Ectodermal cell (in vitro differentiated cells): ENCODE measurements around the gene FOXA2.

Experiments used
- H3K27ac ChIP-seq: 2 replicates; pipeline ENCODE4 v1.7.0; 2013; ENCODE audit warnings: mild to moderate bottlenecking, low read depth, low read length; ENCODE audit not compliant: insufficient read depth, poor library complexity, severe bottlenecking
- H3K27me3 ChIP-seq: 2 replicates; pipeline ENCODE4 v1.7.0; 2013; ENCODE audit warnings: mild to moderate bottlenecking, low read length; ENCODE audit not compliant: insufficient read depth, control insufficient read depth, poor library complexity, severe bottlenecking
- H3K36me3 ChIP-seq: one replicate; pipeline ENCODE4 v1.7.0; 2013; ENCODE audit warnings: low read length; ENCODE audit not compliant: control insufficient read depth, insufficient read depth
- H3K4me1 ChIP-seq: one replicate; pipeline ENCODE4 v1.7.0; 2013; ENCODE audit warnings: low read length; ENCODE audit not compliant: control insufficient read depth, insufficient read depth
- H3K4me3 ChIP-seq: 2 replicates; pipeline ENCODE4 v1.7.0; 2013; ENCODE audit warnings: low read depth, low read length, control low read depth; ENCODE audit not compliant: insufficient read depth
- H3K9me3 ChIP-seq: 2 replicates; pipeline ENCODE4 v1.7.0; 2013; ENCODE audit warnings: mild to moderate bottlenecking, low read length, moderate library complexity; ENCODE audit not compliant: control insufficient read depth
- WGBS, 2 experiments: methylation state at CpG; one replicate each; pipeline ENCODE4 v1.1.7; 2013; ENCODE audit warnings: missing lambda C conversion rate in 2 of 2; 5-methylcytosine and 5-hydroxymethylcytosine counted together

Gene FOXA2

GRCh38 chr20:22567944-22568871 lies 16.2 kb downstream of the FOXA2 start:
- no peak overlapping the region for H3K4me3 ChIP-seq
- peaks cover 100% of the 10 kb centered on the region for H3K27me3 ChIP-seq
- H3K27ac ChIP-seq = no peak overlapping the region
- WGBS, 2 experiments = 0 to 1% methylated on average over 57 of the region's 57 CpGs
- H3K36me3 ChIP-seq = no peaks in the 10 kb centered on the region
- no peaks in the 10 kb centered on the region for H3K9me3 ChIP-seq
- H3K4me1 ChIP-seq = peaks cover 35% of the 10 kb centered on the region

DNA sequence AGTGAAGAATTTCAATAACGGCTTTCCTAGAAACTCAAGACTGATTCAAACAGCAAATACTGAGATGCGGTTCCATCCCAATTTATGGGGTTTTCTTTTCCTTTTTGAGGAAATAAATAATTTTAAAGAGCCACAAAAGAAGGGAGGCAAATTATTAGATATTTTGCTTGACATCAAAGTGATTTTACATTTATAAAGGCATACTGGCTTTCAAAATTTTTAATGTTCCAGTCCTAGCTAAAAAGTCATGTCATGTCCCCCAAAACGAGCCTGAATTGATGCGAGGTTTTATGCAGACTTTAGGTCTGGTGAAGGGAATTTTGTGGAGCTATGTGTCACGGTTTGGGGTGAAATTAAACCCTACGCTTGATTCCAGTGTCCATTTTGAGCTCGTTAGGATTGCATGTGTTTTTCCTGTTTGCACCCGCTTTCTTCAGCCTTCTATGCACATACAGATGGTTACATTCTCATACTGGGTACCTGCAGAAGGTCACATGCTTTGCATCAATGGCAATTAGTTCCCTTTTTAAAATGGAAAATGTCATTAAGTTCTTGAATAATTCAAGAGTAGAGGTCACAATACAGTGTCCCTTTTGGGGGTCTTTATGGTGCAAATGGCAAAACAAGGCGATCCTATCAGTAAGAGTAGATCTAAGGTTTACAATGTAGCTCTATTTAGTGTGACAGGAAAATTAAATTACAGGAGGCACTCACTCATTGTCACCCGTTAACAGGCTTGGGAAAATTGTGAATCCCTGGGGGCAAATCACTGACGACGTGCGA lies 17.3 kb downstream of the FOXA2 start:
- H3K9me3 ChIP-seq = no peaks in the 10 kb centered on the region
- peaks cover 46% of the 10 kb centered on the region for H3K4me1 ChIP-seq
- no peak overlapping the region for H3K4me3 ChIP-seq
- H3K36me3 ChIP-seq = no peaks in the 10 kb centered on the region
- 3 to 8% methylated on average over 11 to 13 of the region's 13 CpGs for WGBS, 2 experiments
- H3K27me3 ChIP-seq = peaks cover 100% of the 10 kb centered on the region
- no peak overlapping the region for H3K27ac ChIP-seq

- 21 to 23% methylated on average over 6 to 7 of the region's 7 CpGs for WGBS, 2 experiments
- peaks cover 46% of the 10 kb centered on the region for H3K4me1 ChIP-seq
- H3K4me3 ChIP-seq = no peak overlapping the region
- peaks cover 100% of the 10 kb centered on the region for H3K27me3 ChIP-seq
- no peaks in the 10 kb centered on the region for H3K36me3 ChIP-seq
- no peak overlapping the region for H3K27ac ChIP-seq
- no peaks in the 10 kb centered on the region for H3K9me3 ChIP-seq
Observed at GRCh38 chr20:22563062-22563965, 21.1 kb downstream of the FOXA2 start.

- Histone ChIP-seq H3K9me3 (no peaks in the 10 kb centered on the region), H3K27ac (no peak overlapping the region), H3K4me1 (peaks cover 39% of the 10 kb centered on the region), H3K36me3 (no peaks in the 10 kb centered on the region), H3K27me3 (peaks cover 100% of the 10 kb centered on the region), H3K4me3 (no peak overlapping the region)
- WGBS, 2 experiments = 0 to 3% methylated on average over 4 of the region's 4 CpGs
Observed at GRCh38 chr20:22562620-22563019, 21.8 kb downstream of the FOXA2 start.

GRCh38 chr20:22561965-22562577 lies 22.3 kb downstream of the FOXA2 start:
- Histone ChIP-seq H3K27me3 (peaks cover 100% of the 10 kb centered on the region), H3K9me3 (no peaks in the 10 kb centered on the region), H3K36me3 (no peaks in the 10 kb centered on the region), H3K4me3 (no peak overlapping the region), H3K27ac (no peak overlapping the region), H3K4me1 (peaks cover 33% of the 10 kb centered on the region)
- WGBS, 2 experiments = 30 to 37% methylated on average over 9 of the region's 9 CpGs

DNA sequence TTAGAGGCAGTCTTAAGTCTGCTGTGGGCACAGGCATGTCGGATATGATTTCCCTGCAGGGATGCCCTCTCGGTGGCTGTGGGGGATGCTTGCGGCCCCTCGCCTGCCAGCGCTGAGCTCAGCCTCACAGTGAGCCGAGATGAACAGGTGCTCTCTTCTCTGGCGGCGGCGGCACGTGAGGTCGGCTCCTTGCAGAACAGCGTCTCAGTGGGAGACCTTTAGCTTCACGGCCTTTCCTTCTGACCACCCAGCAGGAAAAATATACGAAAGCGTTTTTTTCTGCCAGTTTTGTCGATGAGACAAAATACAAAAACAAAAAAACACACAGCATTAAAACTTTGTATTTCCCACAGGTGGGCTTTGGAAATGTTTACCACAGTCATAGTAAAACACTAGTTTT lies 23.6 kb downstream of the FOXA2 start:
- WGBS, 2 experiments = 1% methylated on average over 16 of the region's 16 CpGs
- Histone ChIP-seq H3K27ac (no peak overlapping the region), H3K27me3 (peaks cover 100% of the 10 kb centered on the region), H3K4me1 (peaks cover 31% of the 10 kb centered on the region), H3K9me3 (no peaks in the 10 kb centered on the region), H3K36me3 (no peaks in the 10 kb centered on the region), H3K4me3 (no peak overlapping the region)

DNA sequence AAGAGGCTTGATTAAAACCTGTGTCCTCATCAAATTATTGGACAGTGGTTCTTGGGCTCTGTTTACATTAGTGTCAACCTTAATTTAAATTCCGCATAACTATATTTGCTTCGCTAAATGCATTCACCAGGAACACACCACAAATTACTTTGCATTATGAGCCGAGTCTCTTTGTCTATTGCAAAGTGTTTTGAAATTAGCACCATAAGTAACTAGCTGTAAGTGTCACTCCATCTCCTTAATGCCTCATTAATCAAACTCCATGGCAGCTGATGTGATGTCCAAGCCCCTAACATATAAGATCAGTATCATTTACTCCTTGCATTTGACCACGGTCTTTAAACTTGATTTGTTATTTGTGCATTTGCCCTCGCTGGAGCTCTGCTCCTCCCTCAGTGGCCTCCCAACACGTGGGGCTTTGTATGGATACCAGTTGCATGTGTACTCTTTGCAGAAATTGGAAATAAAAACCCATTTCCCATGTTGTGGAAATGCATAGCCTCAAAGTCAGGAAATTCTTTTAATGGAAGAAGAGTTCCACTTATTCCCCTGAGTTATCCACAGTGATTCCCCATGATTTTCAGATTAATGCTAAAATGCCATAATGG lies 24.6 kb downstream of the FOXA2 start:
- Histone ChIP-seq H3K4me1 (peaks cover 31% of the 10 kb centered on the region), H3K27ac (no peak overlapping the region), H3K4me3 (no peak overlapping the region), H3K9me3 (no peaks in the 10 kb centered on the region), H3K27me3 (peaks cover 100% of the 10 kb centered on the region), H3K36me3 (no peaks in the 10 kb centered on the region)
- 47 to 49% methylated on average over 6 of the region's 6 CpGs for WGBS, 2 experiments

DNA sequence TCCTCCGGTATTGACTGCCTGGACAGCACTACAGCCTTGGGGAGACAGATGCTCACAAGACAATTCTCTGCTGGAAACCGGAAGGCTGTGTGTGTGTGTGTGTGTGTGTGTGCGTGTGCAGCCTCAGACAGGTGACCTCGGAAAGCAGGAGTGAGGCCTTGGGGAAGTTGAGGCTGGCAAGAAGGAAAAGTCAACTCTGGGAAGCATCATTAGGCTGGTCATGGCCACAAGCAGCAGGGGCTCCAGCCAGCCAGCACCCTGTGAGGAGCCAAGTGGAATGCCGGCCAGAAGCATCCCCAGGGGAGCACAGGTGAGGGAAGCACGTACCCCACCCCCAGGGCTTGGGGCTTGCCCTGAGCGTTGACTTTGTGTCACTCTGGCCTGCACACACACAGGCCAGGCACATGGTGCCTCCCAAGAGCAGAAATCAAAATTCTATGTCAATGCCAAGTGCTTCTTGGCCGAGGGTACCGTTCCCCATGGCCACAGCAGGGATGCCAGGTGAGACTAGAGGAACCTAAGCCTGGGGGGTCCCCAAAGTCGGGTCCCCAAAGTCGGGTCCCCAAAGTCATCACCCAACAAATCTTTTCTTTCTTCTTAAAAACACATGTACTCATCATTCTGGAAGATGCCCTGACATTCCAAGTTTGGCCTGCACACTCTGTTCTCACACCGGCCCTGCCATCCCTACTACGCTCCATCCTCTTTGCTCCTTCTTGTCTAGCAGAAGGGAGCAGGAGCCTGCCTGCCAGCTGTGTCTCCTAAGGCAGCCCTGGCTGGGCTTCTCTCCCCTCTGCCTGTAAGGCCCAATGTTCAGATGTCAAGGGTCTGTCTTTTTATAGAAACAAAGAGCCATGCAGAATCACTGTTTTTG lies 26.7 kb downstream of the FOXA2 start:
- Histone ChIP-seq H3K36me3 (no peaks in the 10 kb centered on the region), H3K27me3 (peaks cover 78% of the 10 kb centered on the region), H3K4me3 (no peak overlapping the region), H3K27ac (no peak overlapping the region), H3K4me1 (peaks cover 21% of the 10 kb centered on the region), H3K9me3 (no peaks in the 10 kb centered on the region)
- 86 to 88% methylated on average over 13 of the region's 13 CpGs for WGBS, 2 experiments
